HFFc6 (cell line): ENCODE measurements around the gene PRSS21. TPM values are rescaled to one million over a fixed set of nuclear protein-coding genes. Genes with fewer than 3 reads are reported as not detected.

Source experiments
- DNase-seq: peaks from one replicate; pipeline ENCODE4 v3.0.0-alpha.2; 2018
- H3K27ac Mint-ChIP-seq: 2 replicates; pipeline ENCODE4 v1.8.0; 2020; ENCODE audit warnings: mild to moderate bottlenecking, mixed read lengths
- H3K27me3 Mint-ChIP-seq: 2 replicates; pipeline ENCODE4 v1.8.0; 2021; ENCODE audit warnings: mild to moderate bottlenecking, moderate library complexity, mixed read lengths; ENCODE audit not compliant: insufficient read depth
- H3K36me3 Mint-ChIP-seq: 2 replicates; pipeline ENCODE4 v1.8.0; 2021; ENCODE audit warnings: low read depth, mixed read lengths
- H3K4me1 Mint-ChIP-seq: 2 replicates; pipeline ENCODE4 v1.8.0; 2020; ENCODE audit warnings: low read depth, mixed read lengths
- H3K4me3 Mint-ChIP-seq: 2 replicates; pipeline ENCODE4 v1.8.0; 2020; ENCODE audit warnings: mild to moderate bottlenecking, moderate library complexity, mixed read lengths
- H3K9me3 Mint-ChIP-seq: 2 replicates; pipeline ENCODE4 v1.8.0; 2020; ENCODE audit warnings: mild to moderate bottlenecking, mixed read lengths
- total RNA-seq, 6 experiments: library from RNA; stranded (reverse); fragmentation: NEBNext Ultra II Directional; extraction: Animal tissue kit (Norgen Biotek cat#: 25700); gene quantifications; 2 replicates in 1 of 6; 3 replicates in 5 of 6; pipeline ENCODE4 v1.2.3, GENCODE V29; 2021
- TF ChIP-seq, protein P1 (sequence below): fragments of 200-600 bp; sonication (generic); IDR thresholded peaks from 2 replicates; pipeline ENCODE4 v1.5.0; 2021; ENCODE audit warnings: antibody characterized with exemption, mild to moderate bottlenecking

PRSS21 gene
- total RNA-seq, 6 experiments from 2014 or later, result not detected

DNA sequence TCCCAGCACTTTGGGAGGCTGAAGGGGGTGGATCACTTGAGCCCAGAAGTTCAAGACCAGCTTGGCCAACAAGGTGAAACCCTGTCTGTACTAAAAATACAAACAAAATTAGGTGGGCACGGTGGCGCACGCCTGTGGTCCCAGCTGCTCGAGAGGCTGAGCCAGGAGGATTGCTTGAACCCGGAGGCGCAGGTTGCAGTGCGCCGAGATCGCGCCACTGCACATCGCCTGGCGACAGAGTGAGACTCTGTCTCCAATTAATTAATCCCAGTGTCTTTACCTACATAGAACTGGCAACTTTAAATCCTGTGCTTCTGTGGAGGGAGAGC, 38.4 kb upstream of the PRSS21 start:
- Mint-ChIP-seq H3K27ac (peak overlapping the region; percentile 95; the same call in 1 of the 2 replicates), H3K36me3 (peaks cover 16% of the 10 kb centered on the region), H3K27me3 (peaks cover 7% of the 10 kb centered on the region), H3K9me3 (no peaks in the 10 kb centered on the region), H3K4me3 (peak overlapping the region; percentile 93), H3K4me1 (peaks cover 25% of the 10 kb centered on the region)
- no peak for DNase-seq
- TF ChIP-seq, protein P1, sequence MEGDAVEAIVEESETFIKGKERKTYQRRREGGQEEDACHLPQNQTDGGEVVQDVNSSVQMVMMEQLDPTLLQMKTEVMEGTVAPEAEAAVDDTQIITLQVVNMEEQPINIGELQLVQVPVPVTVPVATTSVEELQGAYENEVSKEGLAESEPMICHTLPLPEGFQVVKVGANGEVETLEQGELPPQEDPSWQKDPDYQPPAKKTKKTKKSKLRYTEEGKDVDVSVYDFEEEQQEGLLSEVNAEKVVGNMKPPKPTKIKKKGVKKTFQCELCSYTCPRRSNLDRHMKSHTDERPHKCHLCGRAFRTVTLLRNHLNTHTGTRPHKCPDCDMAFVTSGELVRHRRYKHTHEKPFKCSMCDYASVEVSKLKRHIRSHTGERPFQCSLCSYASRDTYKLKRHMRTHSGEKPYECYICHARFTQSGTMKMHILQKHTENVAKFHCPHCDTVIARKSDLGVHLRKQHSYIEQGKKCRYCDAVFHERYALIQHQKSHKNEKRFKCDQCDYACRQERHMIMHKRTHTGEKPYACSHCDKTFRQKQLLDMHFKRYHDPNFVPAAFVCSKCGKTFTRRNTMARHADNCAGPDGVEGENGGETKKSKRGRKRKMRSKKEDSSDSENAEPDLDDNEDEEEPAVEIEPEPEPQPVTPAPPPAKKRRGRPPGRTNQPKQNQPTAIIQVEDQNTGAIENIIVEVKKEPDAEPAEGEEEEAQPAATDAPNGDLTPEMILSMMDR, result no peak

DNA sequence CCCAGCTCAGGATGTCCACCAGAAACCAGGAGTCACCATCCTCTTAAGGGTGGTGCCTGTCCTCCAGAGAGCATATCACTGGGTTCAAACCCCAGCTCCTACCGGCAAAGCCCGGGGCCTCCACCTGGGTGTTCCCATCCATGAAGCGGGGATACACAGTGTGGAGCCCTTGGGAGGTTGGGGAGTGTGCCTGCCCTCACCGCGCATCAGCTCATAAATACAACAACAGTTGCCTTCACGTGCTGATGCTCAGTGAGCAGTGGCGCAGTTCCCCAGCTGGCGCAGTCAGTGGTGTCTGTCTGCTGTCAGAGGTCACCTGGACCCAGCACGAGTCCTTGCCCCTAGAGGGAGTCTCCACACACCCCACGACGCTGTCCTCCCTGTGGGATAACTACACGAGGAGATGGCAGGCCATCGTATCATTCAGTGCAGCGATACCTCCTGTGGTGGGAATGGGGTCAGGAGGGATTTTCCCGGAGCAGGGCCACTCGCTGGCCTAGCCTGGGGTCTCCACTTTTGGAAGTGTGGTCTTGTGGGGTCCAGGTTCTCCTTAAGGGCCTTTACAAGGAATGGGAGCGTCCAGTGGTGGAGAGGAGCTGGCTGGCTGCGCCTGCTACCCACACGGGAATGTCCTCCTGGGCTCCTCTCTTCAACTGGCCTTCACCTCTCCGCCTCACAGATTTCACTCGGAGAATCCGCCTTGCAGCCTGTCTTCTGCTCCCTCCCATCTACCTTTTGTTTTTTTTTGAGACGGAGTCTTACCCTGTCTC, 37.7 kb upstream of the PRSS21 start:
- H3K9me3 Mint-ChIP-seq, result no peaks in the 10 kb centered on the region
- H3K4me1 Mint-ChIP-seq, result peaks cover 23% of the 10 kb centered on the region
- no peak for DNase-seq
- H3K27me3 Mint-ChIP-seq, result peaks cover 9% of the 10 kb centered on the region
- TF ChIP-seq, protein P1, result no peak
- H3K27ac Mint-ChIP-seq, result no peak overlapping the region
- no peak overlapping the region; the same call in none of the 2 replicates for H3K4me3 Mint-ChIP-seq
- peaks cover 12% of the 10 kb centered on the region for H3K36me3 Mint-ChIP-seq

DNA sequence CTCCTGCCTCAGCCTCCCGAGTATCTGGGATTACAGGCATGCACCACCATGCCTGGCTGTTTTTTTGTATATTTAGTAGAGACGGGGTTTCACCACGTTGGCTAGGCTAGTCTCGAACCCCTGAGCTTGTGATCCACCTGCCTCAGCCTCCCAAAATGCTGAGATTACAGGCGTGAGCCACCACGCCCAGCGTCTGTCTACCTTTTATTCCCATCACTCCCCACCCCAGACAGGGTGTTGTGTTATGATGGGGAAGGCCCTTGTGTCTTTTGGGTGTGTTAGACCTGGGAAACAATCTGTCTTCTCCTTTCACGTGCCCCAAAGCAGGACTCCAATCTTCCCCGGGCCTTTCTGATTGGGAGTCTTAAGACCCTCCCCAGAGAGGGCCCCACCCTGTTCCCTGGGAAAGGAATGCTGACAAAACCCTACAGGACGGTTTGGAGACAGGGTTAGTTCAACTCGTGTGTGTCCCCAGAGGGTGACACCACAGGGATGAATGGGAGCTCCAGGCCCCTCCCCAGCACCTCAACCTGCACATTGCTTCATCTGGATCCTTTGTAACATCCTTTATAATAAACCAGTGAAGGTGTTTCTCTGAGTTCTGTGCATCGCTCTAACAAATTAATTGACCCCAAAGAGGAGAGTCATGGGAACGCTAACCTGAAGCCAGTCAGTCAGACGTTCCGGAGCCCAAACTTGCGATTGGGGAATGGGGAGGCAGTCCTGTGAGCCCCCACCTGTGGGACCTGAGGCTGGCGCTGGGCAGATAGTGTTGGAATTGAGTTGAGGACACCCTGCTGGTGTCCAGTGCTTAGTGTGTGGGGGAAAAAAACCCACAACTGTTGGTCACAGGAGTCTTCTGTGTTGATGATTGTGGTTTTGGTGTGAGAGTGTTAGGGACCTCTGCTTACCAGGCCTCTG, 36.8 kb upstream of the PRSS21 start:
- Mint-ChIP-seq H3K27me3 (peaks cover 9% of the 10 kb centered on the region), H3K36me3 (peaks cover 12% of the 10 kb centered on the region), H3K9me3 (no peaks in the 10 kb centered on the region), H3K4me1 (peaks cover 20% of the 10 kb centered on the region), H3K27ac (no peak overlapping the region), H3K4me3 (no peak overlapping the region; the same call in 1 of the 2 replicates)
- DNase-seq, result no peak
- TF ChIP-seq, protein P1, result no peak

DNA sequence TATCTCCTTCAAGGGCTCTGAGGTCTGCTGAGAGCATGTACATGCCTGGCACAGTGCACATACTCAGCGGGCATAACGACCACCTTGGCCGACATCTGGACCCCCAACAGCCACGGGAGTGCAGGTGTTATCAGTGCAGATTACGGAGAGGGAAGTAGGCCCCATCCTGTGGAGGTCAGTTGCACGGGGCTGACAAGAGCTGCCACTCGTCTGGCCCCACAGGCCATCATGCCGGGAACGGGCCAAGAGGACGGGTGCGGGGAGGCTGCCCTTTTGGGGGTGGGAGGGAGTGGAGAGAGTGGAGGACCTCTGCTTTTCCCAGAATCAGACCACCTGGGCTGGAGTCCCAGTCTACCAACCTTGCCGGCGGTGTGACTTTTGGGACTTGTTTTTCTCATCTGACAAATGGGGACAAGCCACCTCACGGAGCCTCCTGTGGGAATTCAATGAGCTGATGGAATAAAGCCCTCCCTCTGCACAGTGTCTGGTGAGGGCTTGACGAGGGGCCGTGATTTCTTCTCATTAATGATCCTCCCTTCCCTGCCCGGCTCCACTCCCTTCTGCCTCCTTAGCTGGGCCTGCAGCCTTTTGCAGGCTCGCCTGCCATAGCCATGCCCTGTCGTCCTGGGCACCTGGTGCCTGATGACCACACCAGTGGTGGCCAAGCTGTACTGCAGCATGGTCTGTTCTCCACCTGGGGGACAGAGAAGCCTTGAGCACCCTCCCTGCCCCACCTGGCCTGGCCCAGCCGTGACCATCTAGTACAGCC, 34.3 kb upstream of the PRSS21 start:
- H3K9me3 Mint-ChIP-seq, result no peaks in the 10 kb centered on the region
- peaks cover 8% of the 10 kb centered on the region for H3K4me1 Mint-ChIP-seq
- no peak overlapping the region for H3K4me3 Mint-ChIP-seq
- TF ChIP-seq, protein P1, result no peak
- H3K27ac Mint-ChIP-seq, result no peak overlapping the region
- H3K36me3 Mint-ChIP-seq, result 0 out of 2 replicates have a peak, but pooled peaks cover 5% of the 10 kb centered on the region
- DNase-seq, result no peak
- H3K27me3 Mint-ChIP-seq, result peaks cover 21% of the 10 kb centered on the region
